Right cardiac atrium (tissue), 5 donors: ENCODE data around the gene PTPRN2. TPM values are rescaled to one million over a fixed set of nuclear protein-coding genes. Genes with fewer than 3 reads are reported as not detected.

Source experiments
- ATAC-seq, 2 donors: fragments of 200-7000 bp; cut with Tn5 transposase; one replicate each; pipeline versions ENCODE4 v1.8.0 to v1.9.1; 2020; ENCODE audit warnings: moderate library complexity in 2 of 2, mild to moderate bottlenecking in 1 of 2
- DNase-seq, 3 donors: peaks; one replicate each; pipeline ENCODE4 v3.0.0-alpha.2; 2020
- H3K27ac ChIP-seq: one replicate; pipeline ENCODE4 v1.5.1; 2013; ENCODE audit warnings: mild to moderate bottlenecking, low read length, control low read depth, moderate library complexity
- H3K27me3 ChIP-seq: one replicate; pipeline ENCODE4 v1.6.1; 2013; ENCODE audit not compliant: control insufficient read depth, insufficient read depth
- H3K4me1 ChIP-seq: one replicate; pipeline ENCODE4 v1.6.1; 2013; ENCODE audit warnings: low read length; ENCODE audit not compliant: control insufficient read depth, insufficient read depth
- H3K4me3 ChIP-seq: one replicate; pipeline ENCODE4 v1.5.1; 2013; ENCODE audit warnings: low read length, control low read depth
- H3K9me3 ChIP-seq: one replicate; pipeline ENCODE4 v1.6.1; 2013; ENCODE audit warnings: low read length; ENCODE audit not compliant: control insufficient read depth
- WGBS: extraction: QIAGEN DNeasy Blood & Tissue Kit; methylation state at CpG from one replicate; pipeline ENCODE4 v1.1.7; 2013; 5-methylcytosine and 5-hydroxymethylcytosine counted together
- intact Hi-C, 4 donors: fragments of 100-400 bp; cut with DNase I; formaldehyde crosslinking; loops; one replicate each; pipeline versions ENCODE4 v1.11.0 to v1.14.0; 2022 to 2023
- polyA plus RNA-seq: library from polyadenylated mRNA; stranded (reverse); fragments of 200-250 nt; gene quantifications from one replicate; pipeline ENCODE4 v1.2.3, GENCODE V29; 2013
- total RNA-seq, 4 donors: library from RNA; stranded (reverse); fragmentation: NEBNext Ultra II Directional; extraction: Animal tissue kit (Norgen Biotek cat#: 25700); gene quantifications; one replicate each; pipeline ENCODE4 v1.2.1, GENCODE V29; 2021
- donor health status: healthy with polysubstance abuse.
- donor health status: DM: no; HTN: yes; CAD: no.
- donor health status: DM: no; HTN: no; CAD: no.
- donor health status: DM: no; HTN: yes; CAD: no; lungs with severe emphysema.
- donor health status: DM: yes; HTN: yes; CAD: no.

The PTPRN2 gene
- total and polyA plus RNA-seq, 5 donors = 1.5 to 3.9 (median 1.9) TPM

- Histone ChIP-seq H3K27me3 (no peaks in the 10 kb centered on the region), H3K4me1 (no peaks in the 10 kb centered on the region), H3K9me3 (no peaks in the 10 kb centered on the region), H3K4me3 (no peak overlapping the region), H3K27ac (no peak overlapping the region)
- WGBS = 79% methylated on average over 14 of the region's 14 CpGs
- DNase-seq = peak in 1 of 3 donors; percentile 22
- no peak for ATAC-seq
- intact Hi-C loops = no loop called here
Measured at GRCh38 chr7:157572622-157573021, 1015.0 kb downstream of the PTPRN2 start.

- Histone ChIP-seq H3K4me1 (no peaks in the 10 kb centered on the region), H3K4me3 (no peak overlapping the region), H3K27me3 (no peaks in the 10 kb centered on the region), H3K27ac (no peak overlapping the region), H3K9me3 (no peaks in the 10 kb centered on the region)
- intact Hi-C loops = no loop called here
- WGBS = 94% methylated on average over 24 of the region's 24 CpGs
- DNase-seq (peak in 1 of 3 donors; percentile 25), ATAC-seq (no peak)
Measured at GRCh38 chr7:157570531-157571200, 1017.0 kb downstream of the PTPRN2 start.

DNA sequence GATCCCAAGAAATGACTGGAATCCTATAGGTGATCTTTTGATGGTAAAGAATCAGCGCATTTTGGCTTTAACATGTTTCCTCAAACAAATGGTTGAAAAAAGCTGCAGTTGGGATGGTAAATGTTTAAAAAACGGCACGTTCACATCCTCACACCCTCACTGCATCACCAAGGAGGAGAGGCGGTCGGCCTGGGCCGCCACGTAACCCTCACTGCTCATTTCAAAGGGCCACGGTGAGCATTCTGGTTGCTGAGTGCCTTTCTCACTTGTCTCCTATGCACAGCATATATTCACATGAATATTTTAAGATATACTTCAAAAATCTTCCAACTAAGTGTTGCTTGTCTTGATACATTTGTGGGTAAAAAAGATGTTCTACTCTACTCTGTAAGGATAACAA, 1017.7 kb downstream of the PTPRN2 start:
- H3K4me1 ChIP-seq = no peaks in the 10 kb centered on the region
- DNase-seq (no peak), ATAC-seq (no peak)
- no peaks in the 10 kb centered on the region for H3K27me3 ChIP-seq
- H3K27ac ChIP-seq = no peak overlapping the region
- WGBS = 94% methylated on average over 8 of the region's 8 CpGs
- H3K9me3 ChIP-seq = no peaks in the 10 kb centered on the region
- intact Hi-C loops = no loop called here
- H3K4me3 ChIP-seq = no peak overlapping the region

- WGBS = 4% methylated on average over 35 of the region's 35 CpGs
- intact Hi-C loops = no loop called here
- ATAC-seq (peak; percentile 83 to 89), DNase-seq (peak; percentile 52 to 77 (median 73))
- Histone ChIP-seq H3K4me1 (no peaks in the 10 kb centered on the region), H3K27me3 (no peaks in the 10 kb centered on the region), H3K27ac (no peak overlapping the region), H3K4me3 (peak overlapping the region; percentile 46), H3K9me3 (no peaks in the 10 kb centered on the region)
Measured at GRCh38 chr7:157568770-157569584, 1018.6 kb downstream of the PTPRN2 start.

DNA sequence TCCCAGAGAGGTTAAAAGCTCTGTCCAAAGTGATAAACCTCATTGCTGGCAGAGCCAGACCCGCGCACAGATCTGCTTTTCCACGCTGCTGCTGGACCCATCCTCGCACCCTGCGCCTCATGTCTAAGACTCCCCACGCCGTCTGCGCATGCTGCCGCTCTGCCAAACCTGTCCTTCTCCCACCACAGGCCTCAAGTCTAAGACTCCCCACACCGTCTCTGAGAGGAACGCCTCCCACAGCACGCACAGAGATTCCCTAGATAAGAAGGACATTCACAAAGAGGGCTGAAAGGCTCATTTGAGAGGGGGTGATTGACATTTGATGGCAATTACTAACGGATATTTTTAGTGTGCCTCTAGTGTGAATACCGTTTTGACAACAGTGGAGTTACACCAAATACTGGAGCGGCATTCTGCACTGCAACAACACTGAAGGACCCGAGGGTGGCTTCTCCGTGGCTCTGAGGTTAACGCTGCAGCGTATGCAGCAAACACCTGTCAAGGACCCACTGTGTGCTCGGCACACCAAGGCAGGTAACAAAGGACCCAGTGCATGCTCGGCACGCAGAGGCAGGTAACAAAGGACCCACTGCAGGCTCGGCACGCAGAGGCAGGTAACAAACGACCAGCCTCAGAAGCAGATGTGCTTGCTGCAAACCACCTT, 1019.4 kb downstream of the PTPRN2 start:
- intact Hi-C loops = no loop called here
- Histone ChIP-seq H3K27ac (no peak overlapping the region), H3K4me3 (peak overlapping the region; percentile 46), H3K9me3 (no peaks in the 10 kb centered on the region), H3K27me3 (no peaks in the 10 kb centered on the region), H3K4me1 (no peaks in the 10 kb centered on the region)
- WGBS = 51% methylated on average over 25 of the region's 25 CpGs
- ATAC-seq = peak; percentile 7 to 13
- peak in 1 of 3 donors; percentile 19 for DNase-seq

GRCh38 chr7:157567666-157568065, 1020.0 kb downstream of the PTPRN2 start:
- Histone ChIP-seq H3K4me3 (no peak overlapping the region), H3K27me3 (no peaks in the 10 kb centered on the region), H3K9me3 (no peaks in the 10 kb centered on the region), H3K4me1 (no peaks in the 10 kb centered on the region), H3K27ac (no peak overlapping the region)
- 90% methylated on average over 10 of the region's 10 CpGs for WGBS
- DNase-seq (peak in 1 of 3 donors; percentile 4), ATAC-seq (no peak)
- intact Hi-C loops = no loop called here

- H3K4me1 ChIP-seq = no peaks in the 10 kb centered on the region
- H3K4me3 ChIP-seq = no peak overlapping the region
- no peaks in the 10 kb centered on the region for H3K27me3 ChIP-seq
- H3K27ac ChIP-seq = no peak overlapping the region
- no peak for ATAC-seq
- peak in 1 of 3 donors; percentile 12 for DNase-seq
- WGBS = 95% methylated on average over 10 of the region's 10 CpGs
- no peaks in the 10 kb centered on the region for H3K9me3 ChIP-seq
- intact Hi-C loops = no loop called here
Measured at GRCh38 chr7:157566631-157567006, 1021.0 kb downstream of the PTPRN2 start.

GRCh38 chr7:157565981-157566630, 1021.5 kb downstream of the PTPRN2 start:
- 89% methylated on average over 15 of the region's 15 CpGs for WGBS
- no peaks in the 10 kb centered on the region for H3K4me1 ChIP-seq
- no peak for ATAC-seq
- DNase-seq = peak in 1 of 3 donors; percentile 16
- no peak overlapping the region for H3K4me3 ChIP-seq
- no peaks in the 10 kb centered on the region for H3K9me3 ChIP-seq
- intact Hi-C loops = no loop called here
- no peaks in the 10 kb centered on the region for H3K27me3 ChIP-seq
- H3K27ac ChIP-seq = no peak overlapping the region

GRCh38 chr7:157565201-157565626, 1022.4 kb downstream of the PTPRN2 start:
- intact Hi-C loops = no loop called here
- ATAC-seq = no peak
- 88% methylated on average over 11 of the region's 11 CpGs for WGBS
- H3K4me1 ChIP-seq = no peaks in the 10 kb centered on the region
- no peak overlapping the region for H3K27ac ChIP-seq
- H3K27me3 ChIP-seq = no peaks in the 10 kb centered on the region
- H3K9me3 ChIP-seq = no peaks in the 10 kb centered on the region
- DNase-seq = peak in 1 of 3 donors; percentile 10
- no peak overlapping the region for H3K4me3 ChIP-seq

- ATAC-seq (no peak), DNase-seq (peak in 1 of 3 donors; percentile 12)
- intact Hi-C loops = no loop called here
- no peak overlapping the region for H3K4me3 ChIP-seq
- no peaks in the 10 kb centered on the region for H3K4me1 ChIP-seq
- 95% methylated on average over 18 of the region's 18 CpGs for WGBS
- no peaks in the 10 kb centered on the region for H3K27me3 ChIP-seq
- H3K9me3 ChIP-seq = no peaks in the 10 kb centered on the region
- H3K27ac ChIP-seq = no peak overlapping the region
Measured at GRCh38 chr7:157564517-157565177, 1023.0 kb downstream of the PTPRN2 start.
